Stimulated activated CD8-positive, alpha-beta memory T cell treated with anti-CD3 and anti-CD28 coated beads, Interleukin-2, amount 100 ng/mL, for 1 hour (primary cell): ENCODE measurements around the gene KHDRBS1.
A peak's percentile ranks its signal among the peaks of the same experiment; 100 is the strongest.
"Not testable (repeated sequence)": the region's sequence is repeated elsewhere in the genome, so short reads cannot be mapped to it uniquely, and the experiment has no call there.

ENCODE experiments used
- DNase-seq, 2 donors: peaks; one replicate each; pipeline ENCODE4 v3.0.0-alpha.2; 2020; ENCODE audit warnings: low read depth in 2 of 2

Gene KHDRBS1

DNA sequence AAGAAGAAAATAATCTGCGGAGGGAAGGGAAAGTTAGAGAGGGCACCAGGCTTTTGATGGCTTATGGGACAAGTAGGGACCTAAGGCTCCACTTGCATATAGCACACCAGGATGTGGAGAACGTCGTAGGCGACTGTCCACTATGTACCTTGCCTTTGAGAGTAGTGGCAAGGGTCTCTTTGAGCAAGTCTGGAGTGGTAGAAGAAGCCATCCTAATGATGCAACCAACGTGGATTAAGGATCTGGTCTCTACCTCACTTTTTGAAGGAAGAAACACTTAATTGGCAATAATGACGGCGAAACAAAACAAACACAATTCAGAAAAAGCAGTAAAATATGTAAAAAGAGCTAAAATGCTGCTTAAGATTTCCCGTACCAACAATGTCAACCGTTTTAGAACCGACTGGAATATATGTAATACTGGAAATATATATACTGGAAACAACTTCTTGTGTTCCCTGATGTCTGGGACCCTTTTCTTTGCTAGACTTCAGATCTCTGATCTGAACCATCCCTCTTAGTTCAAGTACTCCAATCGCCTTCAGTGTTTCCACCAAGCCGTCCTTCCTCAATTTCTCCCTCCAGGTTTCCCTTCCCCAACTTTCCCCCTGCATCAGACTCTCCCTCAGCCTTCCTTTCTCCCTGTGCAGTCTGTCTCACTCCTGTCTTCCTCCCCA is 821 bp upstream of the KHDRBS1 start:
- no peak for DNase-seq

DNA sequence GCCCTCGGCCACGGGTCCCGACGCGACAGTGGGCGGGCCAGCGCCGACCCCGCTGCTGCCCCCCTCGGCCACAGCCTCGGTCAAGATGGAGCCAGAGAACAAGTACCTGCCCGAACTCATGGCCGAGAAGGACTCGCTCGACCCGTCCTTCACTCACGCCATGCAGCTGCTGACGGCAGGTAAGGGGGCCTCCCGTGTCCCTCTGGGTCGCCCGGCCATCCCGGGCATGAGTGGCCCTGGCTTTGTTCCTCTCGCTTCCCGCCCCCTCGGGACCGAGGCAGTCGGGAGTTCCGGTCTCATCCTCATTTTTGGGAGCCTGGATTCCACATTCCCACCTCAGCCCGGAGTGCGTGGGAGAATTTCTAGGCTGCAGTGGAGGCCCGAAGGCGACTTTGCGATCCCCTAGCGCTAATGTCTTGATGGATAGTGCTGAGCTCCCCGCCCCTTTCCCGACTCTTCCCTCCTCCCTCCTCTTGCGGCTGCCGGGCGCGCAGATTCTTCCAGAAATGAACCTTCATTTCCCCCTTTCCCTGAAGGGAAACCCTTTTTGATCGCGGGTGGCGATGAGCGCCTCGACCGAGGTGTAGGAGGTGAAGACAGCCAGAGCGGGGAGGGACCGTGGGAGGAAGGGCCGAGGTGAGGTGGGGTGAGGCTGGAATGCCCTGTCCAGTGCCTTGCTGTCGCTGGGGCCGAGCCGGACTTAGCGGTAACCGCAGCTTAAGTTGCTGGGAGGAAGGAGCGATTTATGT is 705 bp downstream of the KHDRBS1 start:
- peak in 1 of 2 donors; percentile 12 for DNase-seq

DNA sequence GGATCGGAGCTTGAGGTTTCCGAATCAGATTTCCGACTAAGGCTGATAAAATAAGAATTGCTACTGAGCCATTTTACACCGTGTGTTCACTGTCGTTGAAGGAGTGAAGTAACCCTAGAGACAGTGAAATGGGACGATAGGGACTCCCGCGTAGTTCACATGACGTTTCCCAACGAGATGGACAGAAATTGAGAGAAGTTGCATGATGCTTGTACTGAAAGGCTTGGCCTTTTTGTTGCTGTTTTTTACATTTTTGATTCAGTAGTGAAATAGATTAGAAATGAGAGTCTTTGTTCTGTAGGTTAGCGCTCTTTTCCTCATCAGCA is 1.2 kb downstream of the KHDRBS1 start:
- DNase-seq: no peak

DNA sequence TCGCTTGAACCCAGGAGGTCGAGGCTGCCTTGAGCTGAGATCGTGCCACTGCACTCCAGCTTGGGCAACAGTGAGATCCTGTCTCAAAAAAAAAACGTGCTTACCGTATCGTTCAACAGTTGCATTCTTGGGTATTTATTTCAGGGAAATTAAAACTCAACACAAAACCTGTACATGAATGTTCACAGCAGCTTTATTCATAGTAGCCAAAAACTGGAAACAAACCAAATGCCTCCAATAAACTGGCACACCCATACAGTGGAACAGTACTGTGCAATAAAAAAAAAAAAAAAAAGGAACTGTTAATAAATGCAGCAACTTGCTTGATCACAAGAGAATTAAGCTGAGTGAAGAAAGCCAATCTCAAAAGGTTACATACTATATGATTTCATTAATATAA is 6.7 kb downstream of the KHDRBS1 start:
- no peak for DNase-seq

DNA sequence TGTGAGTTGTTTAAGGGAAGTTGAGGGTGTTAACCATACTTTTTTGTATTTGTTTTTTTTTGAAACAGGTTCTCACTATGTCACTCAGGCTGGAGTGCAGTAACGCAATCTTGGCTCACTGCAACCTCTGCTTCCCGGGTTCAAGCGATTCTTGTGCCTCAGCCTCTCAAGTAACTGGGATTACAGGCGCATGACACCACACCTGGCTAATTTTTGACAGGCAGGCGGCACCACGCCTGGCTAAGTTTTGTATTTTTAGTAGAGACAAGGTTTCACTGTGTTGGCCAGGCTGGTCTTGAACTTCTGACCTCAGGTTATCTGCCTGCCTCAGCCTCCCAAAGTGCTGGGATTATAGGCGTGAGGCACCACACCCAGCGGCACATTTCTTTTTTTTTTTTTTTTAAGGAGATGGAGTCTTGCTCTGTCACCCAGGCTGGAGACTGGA is 7.9 kb downstream of the KHDRBS1 start:
- not testable (repeated sequence) for DNase-seq

DNA sequence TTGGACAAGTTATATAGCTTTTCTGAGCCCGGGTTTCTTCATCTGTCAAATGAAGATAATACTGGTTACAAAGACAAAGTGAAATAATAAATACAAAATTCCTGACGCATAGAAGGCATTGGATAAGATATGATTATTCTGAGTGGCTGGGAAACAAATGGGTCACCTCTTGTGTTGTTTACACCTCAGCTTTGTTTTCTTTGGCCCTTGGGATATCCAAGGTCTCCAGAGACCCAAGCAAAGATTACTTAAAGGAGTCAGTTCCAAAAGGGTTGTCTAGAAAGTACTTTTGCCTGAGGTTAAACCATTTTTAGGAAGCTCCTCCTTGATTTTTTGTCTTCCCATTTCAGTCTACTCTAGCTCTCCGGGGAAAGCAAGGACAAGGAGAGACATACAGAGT is 9.7 kb downstream of the KHDRBS1 start:
- DNase-seq: no peak

DNA sequence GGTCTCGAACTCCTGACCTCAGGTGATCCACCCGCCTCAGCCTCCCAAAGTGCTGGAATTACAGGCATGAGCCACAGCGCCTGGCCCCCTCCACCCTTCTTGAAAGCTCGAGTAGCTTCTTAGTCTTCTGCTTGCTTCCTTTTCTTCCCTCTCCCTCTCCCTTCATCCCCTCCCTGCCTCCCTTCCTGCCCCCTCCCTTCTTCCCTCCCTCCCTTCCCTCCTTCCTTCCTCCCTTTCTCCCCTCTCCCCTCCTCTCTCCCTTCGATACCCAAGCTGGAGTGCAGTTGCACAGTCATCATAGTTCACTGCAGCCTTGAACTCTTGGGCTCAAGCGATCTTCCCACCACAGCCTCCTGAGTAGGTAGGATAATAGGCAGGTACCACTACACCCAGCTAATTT is 11.8 kb downstream of the KHDRBS1 start:
- no peak for DNase-seq

DNA sequence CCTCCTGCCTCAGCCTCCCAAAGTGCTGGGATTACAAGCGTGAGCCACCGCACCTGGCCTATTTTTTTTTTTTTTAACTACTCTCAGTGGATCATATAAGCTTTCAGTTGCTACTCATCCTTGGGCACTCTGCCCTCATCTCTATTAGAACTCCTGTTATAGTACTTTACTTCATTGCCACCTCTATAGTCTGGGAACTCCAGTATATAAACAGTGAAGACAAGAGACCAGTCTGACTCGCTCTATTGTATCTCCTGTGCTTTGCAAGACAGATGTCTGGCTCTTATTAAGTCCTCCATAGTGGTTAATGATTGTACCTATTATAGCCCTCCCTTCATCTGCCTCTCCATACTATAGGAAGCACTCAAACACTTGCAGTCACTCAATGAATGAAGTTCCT is 15.1 kb downstream of the KHDRBS1 start:
- no peak for DNase-seq

DNA sequence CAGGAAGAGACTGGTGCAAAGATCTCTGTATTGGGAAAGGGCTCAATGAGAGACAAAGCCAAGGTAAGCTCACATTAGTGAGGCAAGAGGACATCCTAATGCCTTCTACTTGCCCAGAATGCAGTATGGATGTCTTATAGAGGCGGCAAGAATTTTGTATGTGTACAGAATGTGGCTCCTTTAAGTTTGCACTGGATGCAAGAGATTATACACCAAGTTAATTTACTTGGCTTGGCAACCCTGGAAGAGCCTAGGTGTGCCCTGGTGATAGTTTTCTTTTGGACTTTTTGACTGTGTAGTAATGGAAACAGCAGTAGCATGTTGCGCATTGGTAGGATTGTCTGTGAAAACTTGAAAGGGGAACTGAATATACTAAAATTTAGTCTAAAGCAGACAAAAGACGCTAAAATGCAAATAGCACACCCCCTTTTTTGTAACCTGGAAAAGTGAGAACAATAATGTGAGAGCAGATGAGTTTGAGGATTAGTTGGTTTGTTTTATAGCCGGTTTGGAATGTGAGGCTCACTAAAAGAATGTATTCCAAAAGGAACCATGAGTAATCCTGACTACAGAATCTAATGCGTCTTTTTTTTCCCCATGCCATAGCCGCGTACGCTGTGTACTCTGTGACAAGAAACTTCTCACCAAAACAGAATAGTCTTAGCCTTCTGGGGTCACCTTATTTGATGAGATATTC is 18.1 kb downstream of the KHDRBS1 start:
- no peak for DNase-seq

DNA sequence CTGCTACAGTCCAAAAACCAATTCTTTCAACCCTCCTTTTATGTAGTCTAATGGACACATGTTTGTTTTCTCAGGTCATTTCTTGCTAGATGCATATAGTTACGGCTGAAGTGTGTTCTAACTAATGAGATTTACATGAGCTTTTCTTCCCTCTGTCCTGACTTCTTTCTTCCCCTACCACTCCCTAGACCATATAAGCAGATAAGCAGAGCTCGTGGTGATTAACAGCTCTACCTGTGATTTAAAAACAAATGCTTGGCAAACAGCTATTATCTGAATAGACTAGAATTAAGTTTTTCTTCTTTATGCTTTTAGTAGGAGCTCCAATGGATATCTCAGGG is 18.6 kb downstream of the KHDRBS1 start:
- DNase-seq: no peak

DNA sequence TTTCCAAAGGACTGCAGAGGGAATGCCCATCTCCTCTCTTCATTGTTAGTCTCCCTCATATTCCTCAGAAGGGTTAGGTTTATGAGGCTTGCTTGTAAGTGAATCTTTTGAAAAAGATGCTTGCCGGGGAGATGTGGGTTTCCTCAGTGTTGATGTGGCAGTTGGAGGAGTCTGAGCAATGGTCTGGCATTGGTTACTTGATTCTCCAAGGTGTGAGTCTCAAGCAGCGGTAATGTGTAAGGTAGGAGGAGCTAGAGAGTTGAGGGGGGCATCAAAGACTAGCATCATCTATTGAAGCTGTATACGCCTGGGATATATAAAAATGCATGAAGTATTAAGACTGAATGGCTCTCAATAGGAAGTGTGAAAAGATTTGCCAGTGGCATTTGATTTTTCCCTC is 21.5 kb downstream of the KHDRBS1 start:
- DNase-seq: no peak

DNA sequence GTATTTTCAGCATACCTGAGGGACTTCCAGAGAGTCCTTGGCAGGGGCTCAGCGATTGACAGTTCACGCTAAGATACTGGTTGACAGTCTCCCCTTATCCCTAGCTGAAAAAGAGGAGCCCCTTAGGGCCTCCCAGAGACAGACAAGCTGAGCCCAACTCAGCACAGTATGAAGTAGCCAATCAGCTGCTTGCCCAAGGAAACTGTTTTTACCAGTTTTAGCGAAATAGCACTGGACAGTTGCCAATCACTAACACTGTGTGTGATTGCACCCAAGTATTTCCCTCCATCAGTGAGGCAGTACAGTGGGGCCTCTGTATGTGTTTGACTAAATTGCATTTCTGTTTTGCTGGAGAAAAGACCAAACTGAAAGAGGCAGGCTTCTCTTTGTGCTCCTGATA is 27.0 kb downstream of the KHDRBS1 start:
- no peak for DNase-seq

DNA sequence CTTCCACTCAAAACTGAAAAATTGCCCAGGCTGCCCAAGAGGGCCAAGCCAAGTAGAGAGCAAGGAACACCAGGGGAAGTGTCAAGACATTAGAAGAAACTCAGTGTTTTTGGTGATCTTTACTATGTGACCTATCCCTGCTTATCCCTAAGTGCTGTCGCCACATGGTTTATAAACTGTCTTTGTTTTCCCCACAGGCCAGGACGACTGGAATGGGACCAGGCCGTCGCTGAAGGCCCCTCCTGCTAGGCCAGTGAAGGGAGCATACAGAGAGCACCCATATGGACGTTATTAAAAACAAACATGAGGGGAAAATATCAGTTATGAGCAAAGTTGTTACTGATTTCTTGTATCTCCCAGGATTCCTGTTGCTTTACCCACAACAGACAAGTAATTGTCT is 28.7 kb downstream of the KHDRBS1 start:
- DNase-seq: no peak

DNA sequence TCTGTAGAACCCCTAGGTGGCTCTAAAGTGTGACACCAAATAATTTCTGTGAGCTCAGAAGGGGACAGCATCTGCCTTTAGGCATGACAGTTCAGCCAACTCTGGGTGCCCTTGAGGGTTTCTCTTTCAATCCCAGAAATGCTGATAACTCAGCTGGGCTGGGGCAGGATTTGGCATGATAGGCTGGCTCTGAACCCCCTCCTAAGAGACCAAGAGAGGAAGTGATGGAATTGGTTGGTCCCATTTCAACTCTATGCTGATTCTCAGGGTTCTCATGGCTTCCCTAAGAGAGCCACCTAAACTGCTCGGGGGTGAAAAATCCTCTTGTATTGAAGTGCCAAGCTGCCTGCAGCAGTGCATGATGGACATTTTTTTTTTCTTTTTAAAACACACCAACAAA is 30.6 kb downstream of the KHDRBS1 start:
- DNase-seq: no peak

DNA sequence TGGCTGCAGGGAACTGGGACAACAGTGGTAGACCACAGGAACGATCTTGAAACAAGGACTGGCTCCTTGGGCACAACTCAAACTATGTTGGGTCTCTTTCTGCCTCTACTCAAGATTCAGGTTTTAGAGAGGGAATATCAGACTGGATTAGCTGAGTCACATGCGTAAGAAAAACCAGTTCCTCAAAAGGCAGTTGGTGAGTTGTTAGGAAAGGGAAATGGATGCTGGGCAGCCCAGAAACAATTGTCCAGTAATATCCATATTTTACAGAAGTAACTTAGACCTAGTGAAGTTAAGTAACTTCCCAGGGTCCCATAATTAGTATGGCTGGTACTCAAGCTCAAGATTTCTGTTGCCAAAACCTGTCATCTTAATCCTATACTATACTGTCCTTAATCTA is 32.1 kb downstream of the KHDRBS1 start:
- DNase-seq: no peak

DNA sequence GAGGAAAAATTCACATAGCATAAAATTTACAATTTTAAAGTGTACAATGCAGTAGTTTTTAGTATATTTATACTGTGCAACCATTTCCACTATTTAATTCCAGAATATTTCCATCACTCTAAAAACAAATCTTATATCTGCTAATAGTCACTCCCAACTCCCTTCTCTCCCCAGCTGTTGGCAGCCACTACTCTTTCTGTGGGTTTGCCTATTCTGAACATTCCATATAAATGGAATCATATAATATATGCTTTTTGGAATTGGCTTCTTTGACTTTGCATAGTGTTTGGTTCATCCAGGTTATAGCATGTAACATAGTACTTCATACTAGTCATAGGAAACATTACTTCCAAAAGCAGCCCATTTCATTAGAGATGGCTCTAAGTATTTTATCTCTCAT is 34.0 kb downstream of the KHDRBS1 start:
- DNase-seq: no peak

DNA sequence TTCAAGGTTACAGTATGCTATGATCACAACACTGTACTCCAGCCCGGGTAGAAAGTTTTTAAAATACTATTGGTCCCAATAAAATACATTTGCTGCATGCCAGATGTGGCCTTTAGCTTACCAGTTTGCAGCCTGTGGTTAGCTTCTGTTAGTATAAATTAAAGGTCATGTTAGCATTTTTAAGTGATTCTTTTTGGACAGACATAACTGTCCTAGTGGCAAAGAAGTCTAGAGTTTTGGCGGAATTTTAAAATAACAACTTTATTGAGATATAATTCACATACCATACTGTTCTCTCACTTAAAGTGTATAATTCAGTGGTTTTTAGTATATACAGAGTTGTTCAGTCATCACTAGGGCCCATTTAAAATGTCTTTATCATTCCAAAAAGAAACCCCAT is 34.8 kb downstream of the KHDRBS1 start:
- DNase-seq: no peak

DNA sequence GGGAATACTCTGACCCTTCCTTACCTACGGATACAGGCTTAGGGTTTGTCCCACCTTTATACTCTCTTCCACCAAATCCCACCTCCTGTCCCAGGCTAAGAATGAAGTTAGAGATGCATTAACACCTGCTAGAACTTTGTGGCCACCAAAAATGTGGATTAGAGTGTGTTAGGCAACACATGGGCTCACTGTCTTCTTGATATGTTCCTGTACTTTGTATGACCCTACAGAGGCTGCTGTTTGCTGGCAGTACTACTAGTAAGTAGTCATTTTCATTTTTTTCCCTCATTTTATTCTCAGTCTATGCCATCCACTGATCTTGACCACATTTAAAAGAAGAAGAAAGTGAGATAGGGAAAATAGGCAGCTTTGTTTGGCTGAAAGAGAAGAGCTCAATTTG is 38.0 kb downstream of the KHDRBS1 start:
- no peak for DNase-seq

DNA sequence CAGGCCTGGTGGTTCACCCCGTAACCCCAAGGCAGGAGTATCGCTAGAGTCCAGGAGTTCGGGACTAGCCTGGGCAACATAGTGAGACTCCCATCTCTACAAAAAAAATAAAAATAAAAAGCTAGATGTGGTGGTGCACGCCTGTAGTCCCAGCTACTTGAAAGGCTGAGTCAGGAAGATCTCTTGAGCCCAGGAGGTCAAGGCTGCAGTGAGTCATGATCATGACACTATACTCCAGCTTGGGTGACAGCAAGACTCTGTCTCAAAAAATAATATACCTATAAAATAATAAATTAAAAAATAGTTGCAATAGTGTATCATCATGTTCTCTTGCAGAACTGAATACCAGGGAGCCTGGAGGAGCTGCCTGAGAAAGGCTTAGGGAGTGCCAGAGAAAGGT is 39.2 kb downstream of the KHDRBS1 start:
- DNase-seq: no peak

DNA sequence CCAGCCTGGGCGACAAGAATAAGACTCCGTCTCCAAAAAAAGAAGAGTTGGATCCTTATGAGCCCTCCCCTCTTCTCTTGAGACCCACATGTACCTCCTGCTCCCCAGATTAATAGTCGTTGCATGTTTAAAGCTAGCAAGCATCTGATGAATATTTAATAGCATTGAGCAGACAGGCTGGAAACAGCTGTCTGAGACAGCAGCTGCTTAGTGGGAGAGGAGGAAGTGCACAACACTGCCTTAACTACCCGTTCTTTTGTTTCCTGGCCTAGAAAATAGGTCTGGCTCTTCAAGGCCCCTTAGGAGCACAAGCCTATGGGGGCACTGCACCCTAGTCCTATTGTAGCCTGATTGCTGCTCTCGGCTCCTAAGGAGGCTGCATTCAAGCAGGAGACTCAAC is 41.7 kb downstream of the KHDRBS1 start:
- no peak for DNase-seq

DNA sequence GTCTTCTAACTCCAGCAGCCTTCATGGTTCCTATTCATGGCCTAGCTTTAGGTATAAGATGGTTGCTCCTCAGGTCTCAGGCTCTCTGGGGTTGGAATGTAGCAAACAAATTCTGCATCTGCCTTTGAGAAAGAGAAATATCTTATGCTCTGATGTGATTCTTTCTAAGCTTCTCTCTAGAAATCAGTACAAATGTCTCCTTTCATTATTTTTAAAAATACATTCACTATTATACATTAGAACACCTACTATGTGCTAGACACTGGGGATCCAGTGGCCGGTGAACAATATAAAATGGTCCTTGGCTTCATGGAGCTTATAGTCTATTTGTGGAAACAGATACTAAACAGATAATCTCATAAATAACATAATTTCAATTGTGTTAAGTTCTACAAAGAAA is 42.9 kb downstream of the KHDRBS1 start:
- DNase-seq: no peak

DNA sequence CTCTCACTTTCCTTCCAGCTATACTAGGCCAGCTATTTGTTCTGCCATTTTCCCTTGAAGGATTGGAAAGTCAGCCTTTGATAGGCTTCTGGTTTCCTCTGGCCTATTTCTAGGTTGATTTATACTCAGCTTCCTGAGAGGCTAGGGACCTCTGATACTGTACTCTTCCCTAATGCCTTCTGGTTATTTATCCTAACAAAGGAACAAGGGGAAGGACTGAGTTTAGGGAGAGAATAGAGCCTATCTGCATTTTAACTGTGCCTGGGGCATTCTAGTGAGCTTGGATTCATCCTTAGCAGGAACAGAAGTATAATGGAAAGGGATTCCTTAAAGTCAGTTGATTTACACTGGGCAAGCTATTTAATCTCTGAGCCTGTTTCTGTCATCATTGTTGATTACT is 47.2 kb downstream of the KHDRBS1 start:
- DNase-seq: no peak

DNA sequence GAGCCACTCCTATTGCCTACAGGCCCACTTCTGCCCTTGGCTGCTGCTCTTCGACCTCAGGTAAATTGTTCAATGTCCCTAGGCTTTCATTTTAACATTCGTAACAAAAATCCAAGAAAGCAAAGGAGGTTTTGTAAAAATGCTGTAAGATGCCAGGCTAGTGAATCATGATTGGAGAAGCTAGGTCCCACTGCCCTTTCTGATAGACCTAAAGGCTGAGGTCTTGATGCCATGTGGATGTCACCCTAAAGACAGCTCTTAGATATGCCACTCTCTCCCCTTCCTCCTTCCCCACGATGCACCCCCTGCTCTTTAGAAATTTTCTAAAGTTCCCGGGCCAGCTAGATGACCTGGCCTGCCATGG is 49.2 kb downstream of the KHDRBS1 start:
- no peak for DNase-seq
